HG03354 (cell line): ENCODE measurements around the gene RTEL1.

Experiments
- ATAC-seq: cut with Tn5 transposase; IDR thresholded peaks from one replicate; pipeline ENCODE4 v1.9.1; 2021; ENCODE audit warnings: mild to moderate bottlenecking; ENCODE audit not compliant: unreplicated experiment, poor library complexity, severe bottlenecking

The RTEL1 gene

GRCh38 chr20:63686492-63687321 is 28.6 kb downstream of the RTEL1 start:
- ATAC-seq: no peak

GRCh38 chr20:63687419-63688178 is 29.5 kb downstream of the RTEL1 start:
- ATAC-seq: no peak

DNA sequence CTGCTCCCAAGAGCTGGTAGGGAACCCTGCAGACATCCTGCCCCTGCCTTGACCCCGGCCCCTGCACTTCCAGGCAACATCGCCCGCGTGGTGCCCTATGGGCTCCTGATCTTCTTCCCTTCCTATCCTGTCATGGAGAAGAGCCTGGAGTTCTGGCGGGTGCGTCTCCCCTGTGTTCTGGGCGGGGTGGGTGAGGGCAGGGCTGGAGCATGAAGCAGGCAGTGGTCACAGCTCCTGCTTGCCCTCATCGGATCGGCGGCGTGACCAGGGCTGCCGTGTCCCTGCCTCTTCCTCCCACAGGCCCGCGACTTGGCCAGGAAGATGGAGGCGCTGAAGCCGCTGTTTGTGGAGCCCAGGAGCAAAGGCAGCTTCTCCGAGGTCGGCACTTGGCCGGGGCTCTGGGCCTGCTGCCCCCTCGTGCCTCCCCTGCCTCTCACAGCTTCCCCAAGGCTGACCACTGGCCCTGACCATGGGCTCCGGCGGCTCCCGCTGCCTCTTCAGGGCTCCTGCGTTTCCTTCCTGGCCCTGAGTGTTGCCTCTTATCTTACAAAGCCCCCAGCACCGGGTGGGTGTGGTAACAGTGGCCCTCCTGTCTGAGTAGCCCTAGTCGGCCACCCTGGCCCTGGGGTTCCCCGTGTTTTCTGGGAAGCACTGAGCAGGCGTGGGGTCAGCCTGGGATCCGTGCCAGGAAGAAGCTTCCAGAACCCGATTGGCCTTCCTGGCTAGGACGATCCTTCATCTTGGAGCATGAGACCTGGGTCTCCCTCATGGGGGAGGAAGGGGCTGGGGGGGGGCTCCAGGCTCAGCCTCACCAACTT is 30.3 kb downstream of the RTEL1 start:
- ATAC-seq: no peak

DNA sequence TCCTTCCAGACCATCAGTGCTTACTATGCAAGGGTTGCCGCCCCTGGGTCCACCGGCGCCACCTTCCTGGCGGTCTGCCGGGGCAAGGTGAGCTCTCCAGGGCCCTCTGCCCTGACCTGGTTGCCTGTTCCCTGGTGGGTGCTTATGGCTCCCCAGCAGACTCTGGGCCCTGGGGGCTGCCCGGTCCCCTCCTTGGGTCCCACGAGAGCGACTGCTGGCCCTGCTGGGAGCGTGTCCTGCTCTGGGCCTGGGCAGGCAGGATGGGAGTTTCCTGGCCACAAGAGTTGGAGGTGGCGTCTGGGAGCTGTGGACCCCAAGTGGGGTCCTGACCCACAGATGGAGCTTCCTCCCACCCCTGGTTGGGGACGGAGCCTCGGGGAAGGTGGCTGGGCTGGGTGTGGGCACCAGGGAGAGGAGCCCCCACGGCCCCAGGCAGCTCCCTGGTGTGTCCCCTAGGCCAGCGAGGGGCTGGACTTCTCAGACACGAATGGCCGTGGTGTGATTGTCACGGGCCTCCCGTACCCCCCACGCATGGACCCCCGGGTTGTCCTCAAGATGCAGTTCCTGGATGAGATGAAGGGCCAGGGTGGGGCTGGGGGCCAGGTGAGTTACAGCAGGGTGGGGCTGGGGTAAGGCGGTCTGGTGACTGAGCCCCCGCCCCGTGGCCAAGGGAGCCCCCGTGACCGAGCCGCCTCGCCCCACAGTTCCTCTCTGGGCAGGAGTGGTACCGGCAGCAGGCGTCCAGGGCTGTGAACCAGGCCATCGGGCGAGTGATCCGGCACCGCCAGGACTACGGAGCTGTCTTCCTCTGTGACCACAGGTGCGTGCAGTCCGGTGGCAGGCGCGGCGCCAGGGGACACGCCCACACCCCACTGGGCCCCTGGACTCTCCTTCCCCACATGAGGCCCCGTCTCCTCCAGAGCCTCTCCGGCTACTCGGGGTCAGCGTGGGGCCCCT is 31.2 kb downstream of the RTEL1 start:
- ATAC-seq: no peak

GRCh38 chr20:63690003-63690897 is 32.1 kb downstream of the RTEL1 start:
- no peak for ATAC-seq

GRCh38 chr20:63690898-63691710 is 33.0 kb downstream of the RTEL1 start:
- no peak for ATAC-seq

- ATAC-seq: no peak
Observed at GRCh38 chr20:63691711-63692435, 33.8 kb downstream of the RTEL1 start.

- ATAC-seq: no peak
Observed at GRCh38 chr20:63692436-63693082, 34.4 kb downstream of the RTEL1 start.

- ATAC-seq: no peak
Observed at GRCh38 chr20:63693083-63693732, 35.1 kb downstream of the RTEL1 start.

DNA sequence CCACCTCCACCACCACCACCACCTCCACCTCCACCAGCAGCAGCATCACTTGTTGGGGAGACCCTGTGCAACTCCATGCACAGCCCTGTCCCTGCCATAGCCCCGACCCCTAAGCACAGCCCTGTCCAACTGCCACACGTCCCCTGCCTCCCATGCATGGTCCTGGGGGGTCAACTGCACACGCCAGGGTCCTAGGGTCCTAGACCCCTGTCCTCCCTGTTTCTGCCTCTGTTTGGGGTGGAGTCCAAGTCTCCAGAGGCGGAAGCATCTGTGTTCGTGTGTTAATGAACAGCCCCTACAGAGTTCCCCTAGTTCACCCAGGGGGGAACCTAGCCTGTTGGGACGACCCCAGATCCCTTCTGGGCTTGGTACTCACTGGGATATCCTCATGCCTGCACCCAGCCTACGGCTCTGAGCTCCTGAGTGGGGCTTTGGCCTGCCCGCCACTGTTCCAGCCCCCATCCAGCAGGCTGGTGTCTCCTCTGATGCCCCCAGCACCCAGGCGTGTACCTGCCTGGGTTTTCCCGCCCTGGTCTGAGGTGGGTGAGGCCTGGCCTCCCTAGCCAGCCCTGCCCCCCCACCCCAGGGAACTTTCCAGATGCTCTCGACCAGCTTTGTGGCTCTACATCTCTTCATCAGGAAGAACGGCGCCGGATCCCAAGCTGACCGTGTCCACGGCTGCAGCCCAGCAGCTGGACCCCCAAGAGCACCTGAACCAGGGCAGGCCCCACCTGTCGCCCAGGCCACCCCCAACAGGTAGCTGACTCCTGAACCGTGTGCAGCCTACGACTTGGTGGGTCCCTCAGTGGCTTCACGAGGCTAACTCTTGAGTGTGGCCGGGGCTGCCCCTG is 35.8 kb downstream of the RTEL1 start:
- ATAC-seq: no peak

DNA sequence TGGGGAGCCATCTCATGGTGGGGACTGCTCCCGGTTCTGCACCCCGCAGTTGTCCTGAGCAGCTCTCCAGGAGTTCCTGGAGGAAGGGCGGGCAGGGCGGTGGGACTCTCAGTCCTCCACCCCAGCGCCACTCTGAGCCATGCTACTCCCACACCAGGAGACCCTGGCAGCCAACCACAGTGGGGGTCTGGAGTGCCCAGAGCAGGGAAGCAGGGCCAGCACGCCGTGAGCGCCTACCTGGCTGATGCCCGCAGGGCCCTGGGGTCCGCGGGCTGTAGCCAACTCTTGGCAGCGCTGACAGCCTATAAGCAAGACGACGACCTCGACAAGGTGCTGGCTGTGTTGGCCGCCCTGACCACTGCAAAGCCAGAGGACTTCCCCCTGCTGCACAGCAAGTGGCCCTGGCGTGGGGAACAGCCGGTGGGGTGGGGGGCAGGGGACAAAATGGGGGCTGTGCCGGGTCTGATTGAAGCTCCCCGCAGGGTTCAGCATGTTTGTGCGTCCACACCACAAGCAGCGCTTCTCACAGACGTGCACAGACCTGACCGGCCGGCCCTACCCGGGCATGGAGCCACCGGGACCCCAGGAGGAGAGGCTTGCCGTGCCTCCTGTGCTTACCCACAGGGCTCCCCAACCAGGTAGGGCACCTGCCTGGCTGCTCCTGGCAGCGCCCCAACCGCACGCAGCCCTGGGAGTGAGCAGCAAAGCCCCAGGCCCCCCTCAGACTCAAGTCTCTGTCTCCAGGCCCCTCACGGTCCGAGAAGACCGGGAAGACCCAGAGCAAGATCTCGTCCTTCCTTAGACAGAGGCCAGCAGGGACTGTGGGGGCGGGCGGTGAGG is 36.7 kb downstream of the RTEL1 start:
- no peak for ATAC-seq

DNA sequence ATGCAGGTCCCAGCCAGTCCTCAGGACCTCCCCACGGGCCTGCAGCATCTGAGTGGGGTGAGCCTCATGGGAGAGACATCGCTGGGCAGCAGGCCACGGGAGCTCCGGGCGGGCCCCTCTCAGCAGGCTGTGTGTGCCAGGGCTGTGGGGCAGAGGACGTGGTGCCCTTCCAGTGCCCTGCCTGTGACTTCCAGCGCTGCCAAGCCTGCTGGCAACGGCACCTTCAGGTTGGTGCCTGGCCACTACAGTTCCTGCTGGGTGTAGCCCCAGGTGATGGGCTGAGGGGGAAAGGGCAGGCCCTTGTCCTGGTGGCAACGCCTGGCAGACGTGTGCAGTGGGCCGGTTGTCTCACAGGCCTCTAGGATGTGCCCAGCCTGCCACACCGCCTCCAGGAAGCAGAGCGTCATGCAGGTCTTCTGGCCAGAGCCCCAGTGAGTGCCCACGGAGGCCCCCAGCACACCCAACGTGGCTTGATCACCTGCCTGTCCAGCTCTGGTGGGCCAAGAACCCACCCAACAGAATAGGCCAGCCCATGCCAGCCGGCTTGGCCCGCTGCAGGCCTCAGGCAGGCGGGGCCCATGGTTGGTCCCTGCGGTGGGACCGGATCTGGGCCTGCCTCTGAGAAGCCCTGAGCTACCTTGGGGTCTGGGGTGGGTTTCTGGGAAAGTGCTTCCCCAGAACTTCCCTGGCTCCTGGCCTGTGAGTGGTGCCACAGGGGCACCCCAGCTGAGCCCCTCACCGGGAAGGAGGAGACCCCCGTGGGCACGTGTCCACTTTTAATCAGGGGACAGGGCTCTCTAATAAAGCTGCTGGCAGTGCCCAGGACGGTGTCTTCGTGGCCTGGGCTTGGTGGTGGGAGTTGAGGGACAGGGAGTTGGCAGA is 37.6 kb downstream of the RTEL1 start:
- ATAC-seq: no peak

GRCh38 chr20:63696306-63696627 is 38.2 kb downstream of the RTEL1 start:
- ATAC-seq: no peak
